ENCODE data around the gene LDLR.
"Not testable (repeated sequence)": the region's sequence is repeated elsewhere in the genome, so short reads cannot be mapped to it uniquely, and the experiment has no call there.

DNA sequence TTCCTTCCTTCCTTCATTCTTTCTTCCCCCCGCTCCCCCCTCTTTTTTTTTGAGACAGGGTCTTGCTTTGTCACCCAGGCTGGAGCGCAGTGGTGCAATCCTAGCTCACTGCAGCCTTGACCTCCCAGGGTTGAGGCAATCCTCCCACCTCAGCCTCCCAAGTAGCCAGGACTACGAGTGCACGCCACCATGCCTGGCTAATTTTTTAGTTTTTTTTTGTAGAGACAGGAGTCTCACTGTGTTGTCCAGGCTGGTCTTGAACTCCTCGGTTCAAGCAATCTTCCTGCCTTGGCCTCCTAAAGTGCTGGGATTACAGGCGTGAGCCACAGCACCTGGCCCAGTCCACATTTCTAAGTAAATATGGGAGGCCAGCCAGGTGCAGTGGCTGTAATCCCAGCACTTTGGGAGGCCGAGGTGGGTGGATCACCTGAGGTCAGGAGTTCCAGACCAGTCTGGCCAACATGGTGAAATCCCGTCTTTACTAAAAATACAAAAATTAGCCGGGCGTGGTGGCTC is 50.8 kb downstream of the LDLR start:
- TF ChIP-seq RFX5 (IDR thresholded peaks at IDR 0.05); GATA3 (IDR thresholded peaks at IDR 0.05; ENCODE audit: borderline replicate concordance); CTCF (IDR thresholded peaks at IDR 0.05); CHD2 (IDR thresholded peaks at IDR 0.05; ENCODE audit: low read length, partially characterized antibody); EP300 (IDR thresholded peaks at IDR 0.05); MAX (IDR thresholded peaks at IDR 0.05); MAZ (IDR thresholded peaks at IDR 0.05; ENCODE audit: borderline replicate concordance, low read depth, low read length); POLR2A (IDR thresholded peaks at IDR 0.05; ENCODE audit: low read length); HDAC2 (IDR thresholded peaks at IDR 0.05): not testable (repeated sequence)
